Colonic mucosa (tissue), 4 donors: ENCODE results near the gene GLI3. TPM values are rescaled to one million over a fixed set of nuclear protein-coding genes. Genes with fewer than 3 reads are reported as not detected.

Source experiments
- DNase-seq: peaks from one replicate; pipeline ENCODE4 v3.0.0-alpha.2; 2020
- H3K27ac ChIP-seq: fragments of 200-600 bp; one replicate; pipeline ENCODE4 v1.8.0; 2021
- H3K27me3 ChIP-seq: fragments of 200-600 bp; one replicate; pipeline ENCODE4 v1.8.0; 2021
- H3K36me3 ChIP-seq: fragments of 200-600 bp; one replicate; pipeline ENCODE4 v1.8.0; 2021
- H3K4me1 ChIP-seq: fragments of 200-600 bp; one replicate; pipeline ENCODE4 v1.8.0; 2021; ENCODE audit warnings: mild to moderate bottlenecking
- H3K4me3 ChIP-seq: fragments of 200-600 bp; one replicate; pipeline ENCODE4 v1.8.0; 2021
- H3K9ac ChIP-seq, 2 donors: one replicate each; pipeline ENCODE4 v1.7.0; 2013; ENCODE audit warnings: control low read depth in 2 of 2, low read depth in 2 of 2, low read length in 2 of 2
- H3K9me3 ChIP-seq: fragments of 200-600 bp; one replicate; pipeline ENCODE4 v1.8.0; 2021
- intact Hi-C: fragments of 100-400 bp; cut with DNase I; formaldehyde crosslinking; loops from one replicate; pipeline ENCODE4 v1.14.1; 2022
- total RNA-seq, 2 donors: library from RNA; stranded (reverse); fragmentation: NEBNext Ultra II Directional in 1 of 2; extraction: Animal tissue kit (Norgen Biotek cat#: 25700) in 1 of 2; gene quantifications; one replicate each; pipeline ENCODE4 v1.2.1, GENCODE V29; 2021
- TF ChIP-seq, protein P1 (sequence below): fragments of 200-600 bp; IDR thresholded peaks from one replicate; pipeline ENCODE4 v1.8.0; 2022; ENCODE audit warnings: antibody characterized with exemption, mild to moderate bottlenecking
- donor health status: healthy.
- donor health status: DM: no; HTN: no; CAD: no.
- donor health status: DM: no; HTN: no; CAD: no.

GLI3 gene
- total RNA-seq, 2 donors from 2014 or later, result 1.8 to 8.0 TPM

DNA sequence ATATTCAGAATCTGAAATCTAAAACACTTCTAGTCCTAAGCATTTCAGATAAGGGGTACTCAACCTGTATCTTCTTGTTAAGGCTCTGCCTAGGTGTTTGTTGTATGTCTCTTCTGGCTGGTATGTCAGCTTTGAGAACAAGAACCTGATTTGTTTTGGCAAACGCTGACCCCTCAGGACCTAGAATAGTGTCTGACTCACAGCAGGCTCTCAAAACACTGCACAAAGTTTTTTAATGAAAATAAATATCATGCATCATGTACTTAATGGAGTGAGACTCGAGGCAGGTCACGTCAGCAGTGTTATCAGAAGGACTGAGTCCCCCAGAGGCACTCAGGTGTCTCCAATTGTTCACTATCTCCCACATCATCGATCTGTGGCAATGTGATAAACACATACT is 99.1 kb downstream of the GLI3 start:
- Histone ChIP-seq H3K27ac (no peak overlapping the region), H3K9ac (no peak overlapping the region), H3K36me3 (no peaks in the 10 kb centered on the region), H3K4me1 (no peaks in the 10 kb centered on the region), H3K9me3 (no peaks in the 10 kb centered on the region), H3K27me3 (no peaks in the 10 kb centered on the region), H3K4me3 (no peak overlapping the region)
- intact Hi-C loops, result no loop called here
- DNase-seq, result no peak
- TF ChIP-seq, protein P1, sequence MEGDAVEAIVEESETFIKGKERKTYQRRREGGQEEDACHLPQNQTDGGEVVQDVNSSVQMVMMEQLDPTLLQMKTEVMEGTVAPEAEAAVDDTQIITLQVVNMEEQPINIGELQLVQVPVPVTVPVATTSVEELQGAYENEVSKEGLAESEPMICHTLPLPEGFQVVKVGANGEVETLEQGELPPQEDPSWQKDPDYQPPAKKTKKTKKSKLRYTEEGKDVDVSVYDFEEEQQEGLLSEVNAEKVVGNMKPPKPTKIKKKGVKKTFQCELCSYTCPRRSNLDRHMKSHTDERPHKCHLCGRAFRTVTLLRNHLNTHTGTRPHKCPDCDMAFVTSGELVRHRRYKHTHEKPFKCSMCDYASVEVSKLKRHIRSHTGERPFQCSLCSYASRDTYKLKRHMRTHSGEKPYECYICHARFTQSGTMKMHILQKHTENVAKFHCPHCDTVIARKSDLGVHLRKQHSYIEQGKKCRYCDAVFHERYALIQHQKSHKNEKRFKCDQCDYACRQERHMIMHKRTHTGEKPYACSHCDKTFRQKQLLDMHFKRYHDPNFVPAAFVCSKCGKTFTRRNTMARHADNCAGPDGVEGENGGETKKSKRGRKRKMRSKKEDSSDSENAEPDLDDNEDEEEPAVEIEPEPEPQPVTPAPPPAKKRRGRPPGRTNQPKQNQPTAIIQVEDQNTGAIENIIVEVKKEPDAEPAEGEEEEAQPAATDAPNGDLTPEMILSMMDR, result no peak

DNA sequence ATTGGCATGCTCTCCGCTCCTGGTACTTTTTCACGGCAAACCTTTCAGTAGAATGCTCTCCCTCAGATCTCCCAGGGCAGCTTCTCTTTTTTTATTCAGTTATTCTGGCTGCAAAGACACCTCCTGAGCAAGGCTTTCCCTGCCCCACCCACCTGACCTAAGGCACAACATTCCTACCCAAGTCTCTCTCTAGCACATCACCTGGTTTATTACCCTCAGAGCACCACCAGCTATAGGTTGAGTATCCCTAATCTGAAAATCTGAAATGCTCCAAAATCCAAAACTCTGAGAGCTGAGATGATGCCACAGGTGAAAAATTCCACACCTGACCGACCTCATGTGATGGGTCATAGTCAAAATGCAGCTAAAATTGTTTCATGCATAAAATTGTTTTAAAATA is 99.6 kb downstream of the GLI3 start:
- intact Hi-C loops, result no loop called here
- no peak overlapping the region for H3K4me3 ChIP-seq
- H3K27ac ChIP-seq, result no peak overlapping the region
- H3K9me3 ChIP-seq, result no peaks in the 10 kb centered on the region
- DNase-seq, result no peak
- H3K9ac ChIP-seq, result no peak overlapping the region
- H3K36me3 ChIP-seq, result no peaks in the 10 kb centered on the region
- H3K4me1 ChIP-seq, result no peaks in the 10 kb centered on the region
- TF ChIP-seq, protein P1, result no peak
- no peaks in the 10 kb centered on the region for H3K27me3 ChIP-seq

DNA sequence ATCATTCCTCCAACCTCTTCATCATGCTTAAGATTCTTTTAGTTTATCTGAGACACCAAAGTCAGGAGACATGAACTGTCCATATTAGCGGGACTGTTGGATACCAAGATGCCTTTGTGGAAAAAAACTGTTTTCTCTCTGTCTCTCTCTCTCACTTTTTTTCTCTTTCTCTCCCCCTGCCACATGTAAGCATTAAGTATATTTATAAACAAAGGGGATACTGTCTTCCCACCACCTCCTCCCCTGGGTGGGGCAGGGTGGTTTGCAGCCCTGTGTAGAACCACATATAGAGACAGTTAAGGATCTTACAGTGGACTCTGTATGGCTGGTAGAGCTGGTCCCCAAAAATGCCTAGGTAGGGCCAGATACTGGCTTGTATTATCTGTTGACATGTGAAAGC is 101.3 kb downstream of the GLI3 start:
- Histone ChIP-seq H3K9ac (no peak overlapping the region), H3K27ac (no peak overlapping the region), H3K4me1 (no peaks in the 10 kb centered on the region), H3K27me3 (no peaks in the 10 kb centered on the region), H3K4me3 (no peak overlapping the region), H3K9me3 (no peaks in the 10 kb centered on the region), H3K36me3 (no peaks in the 10 kb centered on the region)
- intact Hi-C loops, result no loop called here
- DNase-seq, result no peak
- TF ChIP-seq, protein P1, result no peak

DNA sequence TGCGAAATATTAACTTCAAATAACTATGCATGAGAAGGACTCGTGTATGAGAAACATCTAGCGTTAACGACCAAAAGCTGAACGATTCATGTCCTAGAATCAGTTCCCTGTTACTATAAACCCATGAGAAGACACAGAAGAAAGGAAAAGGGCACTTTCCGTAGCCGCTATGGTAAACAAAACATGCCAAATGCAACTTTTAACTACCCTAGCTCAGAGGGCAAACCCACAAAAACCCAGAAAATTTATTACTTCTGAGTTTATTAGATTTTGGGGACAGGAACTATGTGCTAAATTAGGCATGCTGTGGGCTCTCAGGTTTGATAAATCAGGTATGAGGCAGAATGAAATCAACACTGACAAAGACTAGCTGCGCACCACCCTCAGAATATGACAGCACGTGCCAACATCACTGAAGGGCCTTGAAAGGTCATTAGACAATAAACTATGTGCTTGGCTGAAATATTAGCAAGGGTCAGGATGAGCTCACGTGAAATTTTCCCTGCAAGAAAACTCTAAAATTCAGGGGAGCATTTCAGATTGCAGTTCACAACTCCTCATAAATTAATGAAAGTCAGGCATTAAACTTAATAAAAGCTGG is 102.6 kb downstream of the GLI3 start:
- no peak for DNase-seq
- H3K36me3 ChIP-seq, result no peaks in the 10 kb centered on the region
- no peak overlapping the region for H3K4me3 ChIP-seq
- intact Hi-C loops, result no loop called here
- TF ChIP-seq, protein P1, result no peak
- no peaks in the 10 kb centered on the region for H3K27me3 ChIP-seq
- no peak overlapping the region for H3K27ac ChIP-seq
- no peaks in the 10 kb centered on the region for H3K4me1 ChIP-seq
- no peak overlapping the region for H3K9ac ChIP-seq
- H3K9me3 ChIP-seq, result no peaks in the 10 kb centered on the region

DNA sequence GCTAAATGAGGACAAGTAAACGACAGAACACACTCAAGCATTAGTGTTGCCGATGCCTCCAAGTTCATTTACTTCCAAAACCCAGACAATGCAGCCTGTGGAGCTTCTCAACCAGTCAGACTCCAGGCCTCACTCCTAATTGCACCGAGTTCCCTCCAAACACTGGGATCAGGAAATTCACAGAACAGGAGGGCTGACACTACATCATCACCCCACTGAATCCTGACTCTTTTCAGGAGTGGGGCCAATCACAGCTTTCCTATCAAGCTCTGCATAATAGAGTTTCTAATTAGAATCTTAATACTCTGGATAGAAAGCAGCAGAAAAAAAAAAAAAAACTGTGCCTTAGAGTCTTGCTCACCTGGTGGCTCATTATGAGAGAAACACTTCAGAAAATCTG is 103.7 kb downstream of the GLI3 start:
- intact Hi-C loops, result no loop called here
- TF ChIP-seq, protein P1, result no peak

More for the DNA sequence above, 103.7 kb downstream of the GLI3 start:
- DNase-seq, result no peak
- Histone ChIP-seq H3K9me3 (no peaks in the 10 kb centered on the region), H3K9ac (no peak overlapping the region), H3K36me3 (no peaks in the 10 kb centered on the region), H3K27ac (no peak overlapping the region), H3K4me3 (no peak overlapping the region), H3K27me3 (no peaks in the 10 kb centered on the region), H3K4me1 (no peaks in the 10 kb centered on the region)
